ENCODE measurements around the gene CNOT2. TPM values are rescaled to one million over a fixed set of nuclear protein-coding genes. Genes with fewer than 3 reads are reported as not detected.
"Not testable (repeated sequence)": the region's sequence is repeated elsewhere in the genome, so short reads cannot be mapped to it uniquely, and the experiment has no call there.

CNOT2 gene
- total RNA-seq, 1 donor from 2014 or later, result 22.0 TPM

GRCh38 chr12:70304684-70305555 lies 61.7 kb downstream of the CNOT2 start:
- not testable (repeated sequence) for DNase-seq (ENCODE audit: low spot score); ATAC-seq

- DNase-seq (ENCODE audit: low spot score) (no peak), ATAC-seq (no peak)
Measured at GRCh38 chr12:70305794-70306193, 62.6 kb downstream of the CNOT2 start.

- ATAC-seq (no peak), DNase-seq (ENCODE audit: low spot score) (no peak)
Measured at GRCh38 chr12:70306676-70307075, 63.4 kb downstream of the CNOT2 start.

GRCh38 chr12:70307868-70308267 lies 64.6 kb downstream of the CNOT2 start:
- ATAC-seq (no peak), DNase-seq (ENCODE audit: low spot score) (no peak)

GRCh38 chr12:70309348-70309747 lies 66.1 kb downstream of the CNOT2 start:
- DNase-seq (ENCODE audit: low spot score), result no peak
- ATAC-seq, result no peak

GRCh38 chr12:70314145-70314544 lies 70.9 kb downstream of the CNOT2 start:
- DNase-seq (ENCODE audit: low spot score) (no peak), ATAC-seq (no peak)

- no peak for ATAC-seq
- no peak for DNase-seq (ENCODE audit: low spot score)
Measured at GRCh38 chr12:70317781-70318180, 74.5 kb downstream of the CNOT2 start.

GRCh38 chr12:70319605-70320004 lies 76.4 kb downstream of the CNOT2 start:
- no peak for ATAC-seq
- DNase-seq (ENCODE audit: low spot score), result no peak

GRCh38 chr12:70321191-70321590 lies 78.0 kb downstream of the CNOT2 start:
- DNase-seq (ENCODE audit: low spot score) (no peak), ATAC-seq (no peak)

- no peak for DNase-seq (ENCODE audit: low spot score)
- no peak for ATAC-seq
Measured at GRCh38 chr12:70327541-70327940, 84.3 kb downstream of the CNOT2 start.

GRCh38 chr12:70329728-70330127 lies 86.5 kb downstream of the CNOT2 start:
- no peak for ATAC-seq
- no peak for DNase-seq (ENCODE audit: low spot score)

- DNase-seq (ENCODE audit: low spot score) (no peak), ATAC-seq (no peak)
Measured at GRCh38 chr12:70330158-70330557, 86.9 kb downstream of the CNOT2 start.

- DNase-seq (ENCODE audit: low spot score) (no peak), ATAC-seq (no peak)
Measured at GRCh38 chr12:70332236-70332635, 89.0 kb downstream of the CNOT2 start.

GRCh38 chr12:70334742-70335141 lies 91.5 kb downstream of the CNOT2 start:
- ATAC-seq, result no peak
- DNase-seq (ENCODE audit: low spot score), result no peak

- ATAC-seq (no peak), DNase-seq (ENCODE audit: low spot score) (no peak)
Measured at GRCh38 chr12:70338531-70338930, 95.3 kb downstream of the CNOT2 start.

GRCh38 chr12:70351076-70351475 lies 107.8 kb downstream of the CNOT2 start:
- no peak for ATAC-seq
- no peak for DNase-seq (ENCODE audit: low spot score)

- ATAC-seq, result no peak
- no peak for DNase-seq (ENCODE audit: low spot score)
Measured at GRCh38 chr12:70353780-70354660, 110.8 kb downstream of the CNOT2 start.

GRCh38 chr12:70354787-70355186 lies 111.6 kb downstream of the CNOT2 start:
- no peak for ATAC-seq
- DNase-seq (ENCODE audit: low spot score), result no peak

GRCh38 chr12:70355972-70356371 lies 112.7 kb downstream of the CNOT2 start:
- no peak for ATAC-seq

GRCh38 chr12:70359458-70360197 lies 116.4 kb downstream of the CNOT2 start:
- ATAC-seq (no peak), DNase-seq (ENCODE audit: low spot score) (no peak)

More at GRCh38 chr12:70355972-70356371, 112.7 kb downstream of the CNOT2 start:
- no peak for DNase-seq (ENCODE audit: low spot score)

GRCh38 chr12:70360218-70360617 lies 117.0 kb downstream of the CNOT2 start:
- ATAC-seq (no peak), DNase-seq (ENCODE audit: low spot score) (no peak)
